ENCODE data around the gene JARID2.

DNA sequence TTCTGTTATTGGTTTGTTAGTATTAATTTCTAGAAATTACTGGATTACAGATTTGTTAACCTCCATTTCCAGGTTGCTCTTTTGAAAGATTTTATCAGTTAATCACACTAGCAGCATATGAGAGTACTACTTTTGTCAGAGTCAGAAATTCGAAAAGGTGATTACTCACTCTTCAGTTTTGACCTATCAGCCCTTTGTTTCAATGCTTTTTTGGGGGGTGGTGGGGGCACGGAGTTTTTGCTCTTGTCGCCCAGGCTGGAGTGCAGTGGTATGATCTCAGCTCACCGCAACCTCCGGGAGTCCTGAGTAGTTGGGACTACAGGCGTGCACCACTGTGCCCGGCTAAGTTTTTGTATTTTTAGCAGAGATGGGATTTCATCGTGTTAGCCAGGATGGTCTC lies 149.2 kb downstream of the JARID2 start:
- TF ChIP-seq, protein P1, sequence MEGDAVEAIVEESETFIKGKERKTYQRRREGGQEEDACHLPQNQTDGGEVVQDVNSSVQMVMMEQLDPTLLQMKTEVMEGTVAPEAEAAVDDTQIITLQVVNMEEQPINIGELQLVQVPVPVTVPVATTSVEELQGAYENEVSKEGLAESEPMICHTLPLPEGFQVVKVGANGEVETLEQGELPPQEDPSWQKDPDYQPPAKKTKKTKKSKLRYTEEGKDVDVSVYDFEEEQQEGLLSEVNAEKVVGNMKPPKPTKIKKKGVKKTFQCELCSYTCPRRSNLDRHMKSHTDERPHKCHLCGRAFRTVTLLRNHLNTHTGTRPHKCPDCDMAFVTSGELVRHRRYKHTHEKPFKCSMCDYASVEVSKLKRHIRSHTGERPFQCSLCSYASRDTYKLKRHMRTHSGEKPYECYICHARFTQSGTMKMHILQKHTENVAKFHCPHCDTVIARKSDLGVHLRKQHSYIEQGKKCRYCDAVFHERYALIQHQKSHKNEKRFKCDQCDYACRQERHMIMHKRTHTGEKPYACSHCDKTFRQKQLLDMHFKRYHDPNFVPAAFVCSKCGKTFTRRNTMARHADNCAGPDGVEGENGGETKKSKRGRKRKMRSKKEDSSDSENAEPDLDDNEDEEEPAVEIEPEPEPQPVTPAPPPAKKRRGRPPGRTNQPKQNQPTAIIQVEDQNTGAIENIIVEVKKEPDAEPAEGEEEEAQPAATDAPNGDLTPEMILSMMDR (IDR thresholded peaks at IDR 0.05): no peak
- no peak for TF ChIP-seq EZH2 (IDR thresholded peaks at IDR 0.05)
